ENCODE data around the gene STAM. TPM values are rescaled to one million over a fixed set of nuclear protein-coding genes. Genes with fewer than 3 reads are reported as not detected.

STAM gene
- total RNA-seq, 1 donor from 2014 or later: 29.0 TPM

DNA sequence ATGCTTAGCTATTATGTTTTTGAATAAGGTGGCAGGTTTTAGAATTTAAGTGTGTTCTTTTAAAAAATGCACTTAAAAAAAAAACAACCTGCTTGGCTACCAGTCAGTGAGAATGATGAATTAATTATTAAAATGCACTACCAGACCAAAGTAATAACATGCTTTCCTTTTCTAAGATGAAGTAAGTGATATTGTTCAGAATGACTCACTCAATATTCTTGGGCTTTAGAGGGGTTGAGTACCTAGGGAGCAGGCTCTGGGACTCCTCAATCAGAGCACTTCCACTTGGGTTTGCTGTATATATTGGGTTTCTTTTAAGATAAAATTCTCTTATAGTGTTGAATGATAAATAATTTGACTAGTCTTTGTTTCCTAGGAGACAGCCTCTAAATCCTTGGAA lies 8.6 kb downstream of the STAM start:
- Mint-ChIP-seq H3K27me3 (ENCODE audit: low read depth) (no peaks in the 10 kb centered on the region), H3K27ac (ENCODE audit: unreplicated experiment) (no peak overlapping the region), H3K4me1 (peaks cover 25% of the 10 kb centered on the region), H3K36me3 (ENCODE audit: low read depth) (peaks cover 36% of the 10 kb centered on the region), H3K4me3 (no peak overlapping the region), H3K9me3 (peaks cover 15% of the 10 kb centered on the region)
- no peak for DNase-seq (ENCODE audit: low read depth, low spot score)
- TF ChIP-seq, protein P1, sequence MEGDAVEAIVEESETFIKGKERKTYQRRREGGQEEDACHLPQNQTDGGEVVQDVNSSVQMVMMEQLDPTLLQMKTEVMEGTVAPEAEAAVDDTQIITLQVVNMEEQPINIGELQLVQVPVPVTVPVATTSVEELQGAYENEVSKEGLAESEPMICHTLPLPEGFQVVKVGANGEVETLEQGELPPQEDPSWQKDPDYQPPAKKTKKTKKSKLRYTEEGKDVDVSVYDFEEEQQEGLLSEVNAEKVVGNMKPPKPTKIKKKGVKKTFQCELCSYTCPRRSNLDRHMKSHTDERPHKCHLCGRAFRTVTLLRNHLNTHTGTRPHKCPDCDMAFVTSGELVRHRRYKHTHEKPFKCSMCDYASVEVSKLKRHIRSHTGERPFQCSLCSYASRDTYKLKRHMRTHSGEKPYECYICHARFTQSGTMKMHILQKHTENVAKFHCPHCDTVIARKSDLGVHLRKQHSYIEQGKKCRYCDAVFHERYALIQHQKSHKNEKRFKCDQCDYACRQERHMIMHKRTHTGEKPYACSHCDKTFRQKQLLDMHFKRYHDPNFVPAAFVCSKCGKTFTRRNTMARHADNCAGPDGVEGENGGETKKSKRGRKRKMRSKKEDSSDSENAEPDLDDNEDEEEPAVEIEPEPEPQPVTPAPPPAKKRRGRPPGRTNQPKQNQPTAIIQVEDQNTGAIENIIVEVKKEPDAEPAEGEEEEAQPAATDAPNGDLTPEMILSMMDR (conservative IDR thresholded peaks at IDR 0.05): no peak

DNA sequence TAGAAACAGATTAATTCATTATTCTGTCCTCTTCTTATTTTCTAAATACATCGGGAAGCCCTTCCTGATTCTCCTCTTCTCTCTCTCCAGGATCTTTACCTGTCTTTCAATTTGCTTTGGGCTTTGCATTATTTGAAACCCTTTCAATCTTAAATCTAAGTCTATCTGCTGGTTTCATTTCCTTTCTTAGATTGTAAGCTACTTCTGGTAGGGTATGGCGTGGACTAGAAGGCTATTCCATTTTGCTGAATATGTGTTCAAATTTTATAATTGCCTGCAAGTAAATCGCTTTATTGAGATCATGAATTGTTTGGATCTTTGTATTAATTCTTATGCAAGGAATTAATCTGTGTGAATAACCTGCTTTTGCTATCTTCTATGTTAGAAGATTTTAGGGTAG lies 11.1 kb downstream of the STAM start:
- TF ChIP-seq, protein P1 (conservative IDR thresholded peaks at IDR 0.05): no peak
- no peak for DNase-seq (ENCODE audit: low read depth, low spot score)
- peaks cover 36% of the 10 kb centered on the region for H3K36me3 Mint-ChIP-seq (ENCODE audit: low read depth)
- H3K9me3 Mint-ChIP-seq: peaks cover 18% of the 10 kb centered on the region
- H3K4me1 Mint-ChIP-seq: peaks cover 19% of the 10 kb centered on the region
- H3K27ac Mint-ChIP-seq (ENCODE audit: unreplicated experiment): no peak overlapping the region
- no peak overlapping the region for H3K4me3 Mint-ChIP-seq
- no peaks in the 10 kb centered on the region for H3K27me3 Mint-ChIP-seq (ENCODE audit: low read depth)

DNA sequence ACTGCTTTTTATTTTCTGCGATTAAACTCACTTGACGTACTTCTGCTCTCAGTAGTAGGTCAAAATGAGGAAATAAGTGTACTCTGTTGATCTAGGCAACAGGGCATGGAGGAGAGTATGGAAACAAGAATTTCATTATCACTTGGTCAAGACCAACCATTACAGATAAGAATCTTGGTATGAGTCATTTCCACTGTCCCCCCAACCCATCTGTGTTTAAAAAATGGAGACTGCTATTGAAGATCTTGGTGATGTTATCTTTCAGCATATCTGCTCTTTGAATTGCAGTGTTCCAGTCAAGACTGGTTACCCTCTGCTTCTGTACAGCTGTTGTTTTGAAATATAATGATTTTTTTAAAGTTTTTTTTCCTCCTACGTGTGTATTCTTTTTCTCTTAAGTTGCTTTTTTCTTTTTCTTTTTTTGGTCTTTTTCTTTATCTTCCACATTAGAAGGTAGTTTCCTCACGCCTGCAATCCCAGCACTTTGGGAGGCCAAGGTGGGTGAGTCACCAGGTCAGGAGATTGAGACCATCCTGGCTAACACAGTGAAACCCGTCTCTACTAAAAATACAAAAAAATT lies 11.7 kb downstream of the STAM start:
- Mint-ChIP-seq H3K27ac (ENCODE audit: unreplicated experiment) (no peak overlapping the region), H3K27me3 (ENCODE audit: low read depth) (no peaks in the 10 kb centered on the region), H3K9me3 (peaks cover 18% of the 10 kb centered on the region), H3K4me1 (peaks cover 13% of the 10 kb centered on the region), H3K4me3 (no peak overlapping the region), H3K36me3 (ENCODE audit: low read depth) (peaks cover 36% of the 10 kb centered on the region)
- no peak for DNase-seq (ENCODE audit: low read depth, low spot score)
- TF ChIP-seq, protein P1 (conservative IDR thresholded peaks at IDR 0.05): no peak

DNA sequence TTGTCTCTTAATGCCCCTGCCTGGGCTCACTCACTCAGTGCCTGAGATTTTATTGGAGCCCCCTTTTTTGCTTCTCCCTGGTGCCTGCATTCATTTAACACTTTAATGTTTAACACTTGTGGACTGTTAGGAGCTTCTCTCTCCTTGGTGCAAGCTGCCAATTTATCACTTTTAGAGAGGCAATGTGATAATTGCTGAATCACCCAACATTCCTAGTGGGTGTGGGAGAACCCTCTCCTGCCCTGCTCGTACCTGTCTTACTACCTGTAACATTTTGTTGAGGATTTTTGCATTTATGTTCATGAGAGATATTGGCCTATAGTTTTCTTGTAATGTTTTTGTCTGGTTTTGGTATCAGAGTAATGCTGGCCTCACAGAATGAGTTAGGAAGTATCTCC lies 13.2 kb downstream of the STAM start:
- H3K4me1 Mint-ChIP-seq: no peaks in the 10 kb centered on the region
- DNase-seq (ENCODE audit: low read depth, low spot score): no peak
- no peak overlapping the region for H3K27ac Mint-ChIP-seq (ENCODE audit: unreplicated experiment)
- TF ChIP-seq, protein P1 (conservative IDR thresholded peaks at IDR 0.05): no peak
- H3K27me3 Mint-ChIP-seq (ENCODE audit: low read depth): no peaks in the 10 kb centered on the region
- peaks cover 18% of the 10 kb centered on the region for H3K9me3 Mint-ChIP-seq
- H3K36me3 Mint-ChIP-seq (ENCODE audit: low read depth): peaks cover 31% of the 10 kb centered on the region
- no peak overlapping the region for H3K4me3 Mint-ChIP-seq

DNA sequence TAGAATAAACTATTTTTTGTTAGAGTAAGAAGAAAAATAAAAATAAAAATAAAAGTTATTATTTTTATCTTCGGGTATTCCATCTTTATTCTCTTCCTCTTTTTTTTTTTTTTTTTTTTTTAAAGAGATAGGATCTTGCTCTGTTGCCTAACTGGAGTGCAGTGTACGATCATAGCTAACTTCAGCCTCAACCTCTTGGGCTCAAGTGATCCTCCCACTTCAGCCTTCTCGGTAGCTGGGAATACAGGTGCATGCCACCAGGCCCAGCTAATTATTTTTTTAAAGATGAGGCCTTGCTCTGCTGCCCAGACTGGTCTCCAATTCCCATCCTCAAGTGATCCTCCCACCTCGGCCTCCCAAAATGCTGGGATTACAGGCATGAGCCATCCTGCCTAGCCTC lies 15.4 kb downstream of the STAM start:
- DNase-seq (ENCODE audit: low read depth, low spot score): no peak
- Mint-ChIP-seq H3K4me1 (no peaks in the 10 kb centered on the region), H3K27me3 (ENCODE audit: low read depth) (no peaks in the 10 kb centered on the region), H3K36me3 (ENCODE audit: low read depth) (peaks cover 23% of the 10 kb centered on the region), H3K9me3 (peaks cover 13% of the 10 kb centered on the region), H3K4me3 (no peak overlapping the region), H3K27ac (ENCODE audit: unreplicated experiment) (no peak overlapping the region)
- TF ChIP-seq, protein P1 (conservative IDR thresholded peaks at IDR 0.05): no peak
